Colonic mucosa (tissue), 4 donors: ENCODE data around the gene FAM227A. TPM values are rescaled to one million over a fixed set of nuclear protein-coding genes. Genes with fewer than 3 reads are reported as not detected.

ENCODE experiments used
- DNase-seq: peaks from one replicate; pipeline ENCODE4 v3.0.0-alpha.2; 2020
- H3K27ac ChIP-seq: fragments of 200-600 bp; one replicate; pipeline ENCODE4 v1.8.0; 2021
- H3K27me3 ChIP-seq: fragments of 200-600 bp; one replicate; pipeline ENCODE4 v1.8.0; 2021
- H3K36me3 ChIP-seq: fragments of 200-600 bp; one replicate; pipeline ENCODE4 v1.8.0; 2021
- H3K4me1 ChIP-seq: fragments of 200-600 bp; one replicate; pipeline ENCODE4 v1.8.0; 2021; ENCODE audit warnings: mild to moderate bottlenecking
- H3K4me3 ChIP-seq: fragments of 200-600 bp; one replicate; pipeline ENCODE4 v1.8.0; 2021
- H3K9ac ChIP-seq, 2 donors: one replicate each; pipeline ENCODE4 v1.7.0; 2013; ENCODE audit warnings: control low read depth in 2 of 2, low read depth in 2 of 2, low read length in 2 of 2
- H3K9me3 ChIP-seq: fragments of 200-600 bp; one replicate; pipeline ENCODE4 v1.8.0; 2021
- CTCF ChIP-seq: fragments of 200-600 bp; IDR thresholded peaks from one replicate; pipeline ENCODE4 v1.8.0; 2022; ENCODE audit warnings: antibody characterized with exemption, mild to moderate bottlenecking
- intact Hi-C: fragments of 100-400 bp; cut with DNase I; formaldehyde crosslinking; loops from one replicate; pipeline ENCODE4 v1.14.1; 2022
- total RNA-seq, 2 donors: library from RNA; stranded (reverse); fragmentation: NEBNext Ultra II Directional in 1 of 2; extraction: Animal tissue kit (Norgen Biotek cat#: 25700) in 1 of 2; gene quantifications; one replicate each; pipeline ENCODE4 v1.2.1, GENCODE V29; 2021
- donor health status: healthy.
- donor health status: DM: no; HTN: no; CAD: no.
- donor health status: DM: no; HTN: no; CAD: no.

Gene FAM227A
- total RNA-seq, 2 donors from 2014 or later = 0.21 to 2.0 TPM

- Histone ChIP-seq H3K9ac (no peak overlapping the region), H3K4me3 (no peak overlapping the region), H3K9me3 (no peaks in the 10 kb centered on the region), H3K27me3 (no peaks in the 10 kb centered on the region), H3K36me3 (no peaks in the 10 kb centered on the region), H3K4me1 (no peaks in the 10 kb centered on the region), H3K27ac (no peak overlapping the region)
- no peak for TF ChIP-seq CTCF
- intact Hi-C loops = no loop called here
- DNase-seq = no peak
Observed at GRCh38 chr22:38641476-38642040, 14.6 kb downstream of the FAM227A start.

- H3K4me1 ChIP-seq = no peaks in the 10 kb centered on the region
- no peak for DNase-seq
- H3K9me3 ChIP-seq = no peaks in the 10 kb centered on the region
- no peak overlapping the region for H3K9ac ChIP-seq
- no peak overlapping the region for H3K27ac ChIP-seq
- H3K27me3 ChIP-seq = no peaks in the 10 kb centered on the region
- no peaks in the 10 kb centered on the region for H3K36me3 ChIP-seq
- no peak for TF ChIP-seq CTCF
- intact Hi-C loops = no loop called here
- no peak overlapping the region for H3K4me3 ChIP-seq
Observed at GRCh38 chr22:38638728-38639127, 17.5 kb downstream of the FAM227A start.

- DNase-seq = no peak
- no peak overlapping the region for H3K4me3 ChIP-seq
- H3K27me3 ChIP-seq = no peaks in the 10 kb centered on the region
- no peak for TF ChIP-seq CTCF
- no peaks in the 10 kb centered on the region for H3K9me3 ChIP-seq
- no peaks in the 10 kb centered on the region for H3K36me3 ChIP-seq
- no peak overlapping the region for H3K27ac ChIP-seq
- H3K4me1 ChIP-seq = no peaks in the 10 kb centered on the region
- intact Hi-C loops = no loop called here
- H3K9ac ChIP-seq = no peak overlapping the region
Observed at GRCh38 chr22:38638216-38638615, 18.0 kb downstream of the FAM227A start.

- no peak overlapping the region for H3K4me3 ChIP-seq
- intact Hi-C loops = no loop called here
Observed at GRCh38 chr22:38632528-38632927, 23.7 kb downstream of the FAM227A start.

GRCh38 chr22:38631724-38632123 lies 24.5 kb downstream of the FAM227A start:
- no peaks in the 10 kb centered on the region for H3K36me3 ChIP-seq
- H3K9ac ChIP-seq = no peak overlapping the region
- TF ChIP-seq CTCF = no peak
- DNase-seq = no peak
- no peak overlapping the region for H3K27ac ChIP-seq
- H3K9me3 ChIP-seq = no peaks in the 10 kb centered on the region
- H3K27me3 ChIP-seq = no peaks in the 10 kb centered on the region
- intact Hi-C loops = no loop called here
- no peaks in the 10 kb centered on the region for H3K4me1 ChIP-seq
- H3K4me3 ChIP-seq = no peak overlapping the region

More at GRCh38 chr22:38632528-38632927, 23.7 kb downstream of the FAM227A start:
- TF ChIP-seq CTCF = no peak
- no peaks in the 10 kb centered on the region for H3K4me1 ChIP-seq
- H3K27me3 ChIP-seq = no peaks in the 10 kb centered on the region
- H3K27ac ChIP-seq = no peak overlapping the region
- H3K36me3 ChIP-seq = no peaks in the 10 kb centered on the region
- H3K9ac ChIP-seq = no peak overlapping the region
- no peak for DNase-seq
- no peaks in the 10 kb centered on the region for H3K9me3 ChIP-seq
